NCI-H82 (cell line): ENCODE results near the gene GLDC.
"Not testable (repeated sequence)": the region's sequence is repeated elsewhere in the genome, so short reads cannot be mapped to it uniquely, and the experiment has no call there.

Source experiments
- DNase-seq: peaks from one replicate; lab custom pipeline; 2025; lab: John Stamatoyannopoulos, UW

The GLDC gene

DNA sequence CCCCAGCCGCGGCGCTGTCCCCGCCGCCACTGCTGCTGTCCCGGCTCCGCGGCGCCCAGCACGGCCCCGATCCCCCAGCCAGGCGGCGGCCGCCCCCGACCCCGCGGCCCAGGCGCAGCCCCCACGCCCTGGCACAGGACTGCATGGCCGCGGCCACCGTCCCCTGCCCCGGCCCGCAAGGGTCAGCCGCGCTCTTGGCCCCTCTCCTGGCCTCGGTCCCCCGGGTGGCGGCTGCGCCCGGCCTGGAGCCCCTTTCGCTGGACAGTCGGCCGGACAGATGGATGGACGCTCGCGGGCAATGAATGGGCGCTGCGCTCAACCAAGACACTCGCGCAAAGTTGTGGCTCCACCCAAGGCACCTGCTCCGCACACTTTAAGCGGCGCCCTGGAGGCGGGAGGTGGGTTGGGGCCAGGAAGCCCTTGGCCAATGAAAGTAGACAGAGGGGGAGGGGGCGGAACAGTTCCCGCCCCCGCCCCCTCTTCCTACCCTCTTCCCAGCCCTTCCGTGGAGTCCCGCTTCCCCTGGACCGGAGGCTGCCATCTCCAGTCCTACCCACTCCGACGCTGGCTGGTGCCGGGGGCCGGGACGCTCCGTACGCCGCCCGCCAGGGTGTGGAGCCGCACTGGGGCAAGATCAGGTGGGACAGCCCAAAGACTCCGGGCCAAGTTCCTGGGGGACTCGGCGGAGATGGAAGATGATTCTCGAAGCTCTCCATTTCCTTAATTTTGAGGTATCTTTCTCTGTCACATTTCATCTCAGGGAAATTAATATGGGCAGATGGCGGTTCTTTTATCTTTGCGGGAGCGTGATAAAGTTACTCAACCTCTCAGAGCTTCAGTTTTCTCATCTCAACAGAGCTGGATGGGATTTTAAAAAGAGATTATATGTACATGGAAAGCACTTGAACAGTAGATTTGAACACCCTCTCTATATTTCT, at the start of gene GLDC:
TSS of gene GLDC (minus strand) at position 375 of the 938 bp plus-strand sequence. CDS start at position 145, 230 bp downstream.
- peak; percentile 96 for DNase-seq

- DNase-seq, result no peak
Measured at GRCh38 chr9:6692881-6693361, 47.4 kb upstream of the GLDC start.

DNA sequence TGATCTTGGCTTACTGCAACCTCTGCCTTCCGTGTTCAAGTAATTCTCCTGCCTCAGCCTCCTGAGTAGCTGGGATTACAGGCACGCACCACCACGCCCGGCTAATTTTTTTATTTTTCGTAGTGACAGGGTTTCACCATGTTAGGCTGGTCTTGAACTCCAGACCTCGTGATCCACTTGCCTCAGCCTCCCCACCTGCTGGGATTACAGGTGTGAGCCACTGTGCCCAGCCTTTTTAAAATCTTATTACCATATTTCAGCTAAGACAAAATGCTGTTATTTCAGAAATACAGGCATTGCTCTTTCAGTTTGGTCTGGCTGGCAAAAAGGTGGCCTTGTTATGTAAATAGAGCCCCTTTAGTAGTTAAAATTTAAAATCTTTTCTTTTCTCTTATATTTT, 46.9 kb upstream of the GLDC start:
- DNase-seq, result no peak

GRCh38 chr9:6690675-6691070, 45.1 kb upstream of the GLDC start:
- not testable (repeated sequence) for DNase-seq

DNA sequence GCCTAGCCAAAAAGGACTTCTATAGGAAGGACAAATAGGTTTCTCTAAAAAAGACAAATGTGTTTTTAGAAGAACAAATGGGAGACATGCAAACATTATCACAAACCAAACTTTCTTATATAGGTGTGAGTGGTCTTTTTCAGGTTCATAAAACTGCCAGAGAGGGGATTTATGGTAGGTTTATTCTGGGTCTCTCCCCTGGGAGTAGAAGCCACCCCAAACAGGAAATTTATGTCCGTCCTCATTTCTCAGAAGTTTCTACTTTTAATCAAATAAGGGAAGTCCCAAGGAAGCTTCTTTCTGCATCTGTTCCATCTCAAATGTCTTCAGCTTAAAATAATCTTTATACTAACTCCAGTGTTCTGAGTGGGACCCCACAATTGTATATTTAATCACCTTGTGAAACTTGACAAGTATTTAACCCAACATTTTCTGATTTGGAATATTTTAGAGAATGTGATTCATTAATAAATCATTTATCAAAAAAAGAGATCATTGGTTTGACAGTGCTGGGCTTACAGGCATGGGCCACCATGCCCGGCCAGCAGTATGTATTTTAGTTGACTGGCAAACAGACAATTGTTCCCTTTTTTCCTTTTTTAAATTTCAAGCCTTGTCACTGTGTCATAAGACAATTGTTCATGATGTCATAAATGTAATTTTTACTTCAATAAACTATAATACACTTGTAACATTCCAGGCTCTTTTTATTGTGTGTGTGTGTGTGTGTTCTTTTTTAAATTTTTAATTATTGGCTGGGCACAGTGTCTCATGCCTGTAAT, 44.6 kb upstream of the GLDC start:
- DNase-seq, result no peak

- DNase-seq, result no peak
Measured at GRCh38 chr9:6687180-6687579, 41.7 kb upstream of the GLDC start.

DNA sequence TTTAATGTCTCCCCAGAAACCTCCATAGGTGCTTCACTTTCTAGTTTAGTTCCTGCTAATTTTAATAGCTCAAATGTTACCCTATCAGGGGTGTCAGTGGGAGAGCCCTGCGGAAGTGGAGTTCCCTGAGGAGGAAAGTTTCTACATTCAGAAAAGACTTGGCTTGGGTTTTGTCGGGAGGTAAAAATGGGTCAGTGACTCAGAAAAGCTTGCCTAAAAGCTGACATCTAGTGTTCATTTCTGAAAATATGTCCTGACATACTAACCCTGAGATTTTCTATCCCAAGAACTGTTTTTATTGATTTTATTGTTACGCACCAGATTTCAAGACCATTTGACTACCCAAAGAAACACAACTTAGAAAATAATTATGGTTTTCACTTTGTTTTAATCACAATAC, 40.9 kb upstream of the GLDC start:
- DNase-seq, result no peak

DNA sequence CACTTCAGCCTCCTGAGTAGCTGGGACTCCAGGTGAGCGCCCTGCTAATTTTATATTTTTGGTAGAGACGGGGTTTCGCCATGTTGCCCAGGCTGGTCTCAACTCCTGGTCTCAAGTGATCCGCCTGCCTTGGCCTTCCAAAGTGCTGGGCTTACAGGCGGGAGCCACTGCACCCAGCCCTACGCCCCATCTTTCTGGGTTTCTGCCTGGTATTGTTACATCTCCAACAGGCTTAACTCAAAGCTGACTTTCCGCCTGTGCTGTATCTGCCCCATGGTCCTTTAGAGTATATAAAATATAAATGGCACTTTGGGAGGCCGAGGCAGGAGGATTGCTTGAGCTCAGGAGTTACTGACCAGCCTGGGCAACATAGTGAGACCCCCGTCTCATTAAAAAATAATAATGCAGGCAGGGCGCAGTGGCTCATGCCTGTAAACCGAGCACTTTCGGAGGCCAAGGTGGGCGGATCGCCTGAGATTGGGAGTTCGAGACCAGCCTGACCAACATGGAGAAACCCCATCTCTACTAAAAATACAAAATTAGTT, 36.5 kb upstream of the GLDC start:
- DNase-seq, result peak; percentile 49

DNA sequence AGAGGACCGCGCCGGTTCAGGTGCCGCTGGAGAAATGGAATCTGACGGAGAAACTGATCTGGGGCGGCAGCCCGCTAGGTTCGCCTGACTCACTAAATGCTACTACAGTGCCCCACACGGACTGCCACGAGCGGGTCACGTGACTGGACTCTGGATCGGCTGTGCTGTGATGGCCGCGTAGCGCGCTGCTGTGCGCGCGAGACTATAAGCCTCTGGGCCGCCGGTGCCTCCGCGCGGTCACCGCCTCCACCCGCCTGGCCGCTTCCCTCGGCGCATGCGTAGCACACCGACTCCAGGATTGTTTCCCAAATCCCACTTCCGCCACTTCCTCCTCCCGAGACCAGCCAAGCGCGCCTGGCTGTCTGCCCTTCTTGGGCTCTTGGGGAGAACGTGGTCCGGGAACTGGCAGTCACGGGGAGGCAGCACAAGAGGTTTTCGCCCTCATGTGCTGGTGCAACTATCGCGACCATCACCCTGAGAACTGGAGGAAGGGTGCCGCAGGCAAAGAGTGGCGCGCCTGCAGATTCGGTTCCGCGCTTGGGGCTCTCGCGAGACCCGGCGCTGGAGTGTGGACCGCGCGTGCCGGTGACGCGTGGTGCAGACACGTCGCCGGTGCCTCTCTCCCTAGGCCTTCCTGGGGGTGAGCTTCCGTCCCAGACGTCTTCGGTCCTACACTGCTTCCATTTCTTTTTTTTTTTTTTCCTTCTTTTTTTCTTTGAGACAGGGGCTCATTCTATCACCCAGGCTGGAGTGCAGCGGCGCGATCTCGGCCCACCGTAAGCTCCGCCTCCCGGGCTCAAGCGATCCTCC, 35.8 kb upstream of the GLDC start:
- peak; percentile 98 for DNase-seq

DNA sequence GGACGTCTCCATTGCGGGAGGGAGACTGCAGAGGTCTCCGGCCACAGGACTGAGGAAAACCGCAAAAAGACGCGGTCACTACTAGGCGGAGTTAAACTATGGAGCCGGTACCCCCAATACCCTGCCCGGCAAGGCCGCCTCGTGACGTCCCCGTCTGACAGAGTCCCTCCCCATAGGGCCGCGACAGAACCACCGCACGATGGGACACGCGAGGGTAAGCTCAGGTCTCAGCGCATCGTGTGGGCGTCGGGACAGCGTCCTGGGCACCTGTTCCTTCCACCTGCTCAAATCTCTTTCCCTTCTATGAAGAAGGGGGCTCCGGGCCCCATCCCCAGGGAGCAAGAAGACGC, 35.2 kb upstream of the GLDC start:
- peak; percentile 84 for DNase-seq

DNA sequence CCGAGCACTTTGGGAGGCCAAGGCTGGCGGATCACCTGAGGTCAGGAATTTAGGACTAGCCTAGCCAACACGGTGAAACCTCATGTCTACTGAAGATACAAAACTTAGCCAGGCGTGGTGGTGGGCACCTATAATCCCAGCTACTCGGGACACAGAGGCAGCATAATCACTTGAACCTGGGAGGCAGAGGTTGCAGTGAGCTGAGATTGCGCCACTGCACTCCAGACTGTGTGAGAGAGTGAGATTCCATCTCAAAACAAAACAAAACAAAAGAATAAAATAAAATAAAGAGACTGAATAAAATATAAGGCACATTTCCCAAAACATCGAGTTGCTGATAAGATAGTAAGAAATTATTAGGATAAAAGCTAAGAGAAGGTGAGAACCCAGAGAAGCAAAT, 32.3 kb upstream of the GLDC start:
- no peak for DNase-seq

DNA sequence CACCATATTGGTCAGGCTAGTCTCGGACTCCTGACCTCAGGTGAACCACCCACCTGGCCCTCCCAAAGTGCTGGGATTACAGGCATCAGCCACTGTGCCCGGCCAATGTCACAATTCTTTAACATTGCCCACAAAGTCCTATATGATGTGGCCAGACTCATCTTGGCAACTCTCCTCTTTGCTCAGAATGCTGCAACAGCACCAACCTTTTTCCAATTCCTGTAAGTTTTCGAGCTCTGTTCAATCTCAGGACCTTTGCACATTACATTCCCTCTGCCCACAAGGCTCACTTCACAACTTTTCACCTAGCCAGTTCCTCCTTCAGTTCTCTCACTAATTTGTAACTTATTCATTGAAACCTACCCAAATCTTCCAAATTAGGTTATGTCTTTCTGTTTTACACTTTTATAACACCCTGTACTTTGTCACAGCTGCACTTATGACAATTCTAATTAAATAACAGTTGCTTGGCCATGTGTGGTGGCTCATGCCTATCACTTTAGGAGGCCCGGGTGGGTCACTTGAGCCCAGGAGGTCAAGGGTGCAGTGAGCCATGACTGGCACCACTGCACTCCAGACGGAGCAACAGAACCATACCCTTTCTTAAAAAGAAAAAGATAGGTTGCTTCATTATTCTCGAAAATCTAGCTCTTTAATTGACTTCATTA, 30.9 kb upstream of the GLDC start:
- DNase-seq, result no peak

DNA sequence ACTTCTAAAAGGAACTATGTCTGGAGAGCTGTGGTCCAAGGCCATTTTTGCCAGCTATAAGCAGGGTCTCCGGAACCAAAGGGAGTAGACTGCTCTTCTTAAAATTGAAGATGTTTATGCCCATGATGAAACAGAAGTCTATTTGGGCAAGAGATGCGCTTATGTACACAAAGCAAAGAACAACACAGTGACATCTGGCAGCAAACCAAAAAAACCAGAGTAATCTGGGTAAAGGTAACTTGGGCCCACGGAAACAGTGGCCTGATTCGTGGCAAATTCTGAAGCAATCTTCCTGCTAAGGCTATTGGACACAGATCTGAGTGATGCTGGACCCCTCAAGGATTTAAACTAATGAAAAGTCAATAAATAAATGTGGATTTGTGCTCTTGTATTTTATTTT, 29.7 kb upstream of the GLDC start:
- no peak for DNase-seq

GRCh38 chr9:6673326-6674025, 27.9 kb upstream of the GLDC start:
- DNase-seq, result no peak

DNA sequence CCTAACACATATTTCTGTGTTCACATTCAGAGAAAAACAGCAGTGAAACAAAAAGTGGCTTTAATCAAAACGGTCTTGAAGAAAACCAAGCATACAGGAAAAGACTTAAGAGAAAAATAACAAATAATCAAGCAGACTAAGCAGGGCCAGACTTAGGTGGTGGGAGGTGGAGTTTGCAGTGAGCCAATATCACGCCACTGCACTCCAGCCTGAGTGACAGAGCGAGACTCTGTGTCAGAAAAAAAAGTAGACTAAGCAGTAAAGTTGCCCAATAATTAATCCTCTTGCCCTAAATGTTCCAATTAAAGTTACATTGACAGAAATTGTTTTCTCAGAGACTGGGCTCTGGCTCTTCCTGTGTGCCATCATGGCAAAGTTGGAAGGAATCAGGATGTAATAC, 26.6 kb upstream of the GLDC start:
- no peak for DNase-seq

GRCh38 chr9:6671416-6671815, 25.9 kb upstream of the GLDC start:
- DNase-seq, result no peak

- no peak for DNase-seq
Measured at GRCh38 chr9:6669881-6670280, 24.4 kb upstream of the GLDC start.

GRCh38 chr9:6667633-6668280, 22.2 kb upstream of the GLDC start:
- peak; percentile 71 for DNase-seq

GRCh38 chr9:6667080-6667479, 21.6 kb upstream of the GLDC start:
- no peak for DNase-seq

DNA sequence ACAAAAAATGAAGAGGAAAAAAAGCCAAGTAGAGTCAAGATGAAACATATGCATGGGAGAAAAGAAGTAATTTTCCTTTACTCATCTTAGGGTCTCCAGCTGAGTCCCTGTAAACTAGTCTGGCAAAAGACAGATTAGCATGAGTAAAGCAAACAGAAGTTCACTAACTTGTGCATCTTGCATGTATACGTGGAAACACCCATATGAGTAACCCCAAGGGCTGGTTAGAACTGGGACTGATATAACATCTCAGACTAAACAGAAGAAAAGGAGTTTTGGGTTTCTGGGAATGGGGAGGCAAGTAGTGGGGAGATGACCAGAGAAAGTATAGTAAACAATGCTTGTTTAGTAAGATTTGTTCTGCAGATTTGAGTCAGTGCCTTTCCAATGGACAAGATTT, 20.1 kb upstream of the GLDC start:
- no peak for DNase-seq
